GM19043 (cell line): ENCODE data around the gene CHMP3.
A peak's percentile ranks its signal among the peaks of the same experiment; 100 is the strongest.
"Not testable (repeated sequence)": the region's sequence is repeated elsewhere in the genome, so short reads cannot be mapped to it uniquely, and the experiment has no call there.

ENCODE experiments used
- ATAC-seq: cut with Tn5 transposase; IDR thresholded peaks from one replicate; pipeline ENCODE4 v1.9.1; 2021; ENCODE audit warnings: low read depth; ENCODE audit not compliant: unreplicated experiment

Gene CHMP3

GRCh38 chr2:86562922-86563649 lies at the start of gene CHMP3:
TSS of gene CHMP3 (minus strand) at chr2:86563443. CDS start at chr2:86563348, 95 bp downstream.
- peak; percentile 91 for ATAC-seq

GRCh38 chr2:86610871-86611270 lies 47.6 kb upstream of the CHMP3 start:
- no peak for ATAC-seq

DNA sequence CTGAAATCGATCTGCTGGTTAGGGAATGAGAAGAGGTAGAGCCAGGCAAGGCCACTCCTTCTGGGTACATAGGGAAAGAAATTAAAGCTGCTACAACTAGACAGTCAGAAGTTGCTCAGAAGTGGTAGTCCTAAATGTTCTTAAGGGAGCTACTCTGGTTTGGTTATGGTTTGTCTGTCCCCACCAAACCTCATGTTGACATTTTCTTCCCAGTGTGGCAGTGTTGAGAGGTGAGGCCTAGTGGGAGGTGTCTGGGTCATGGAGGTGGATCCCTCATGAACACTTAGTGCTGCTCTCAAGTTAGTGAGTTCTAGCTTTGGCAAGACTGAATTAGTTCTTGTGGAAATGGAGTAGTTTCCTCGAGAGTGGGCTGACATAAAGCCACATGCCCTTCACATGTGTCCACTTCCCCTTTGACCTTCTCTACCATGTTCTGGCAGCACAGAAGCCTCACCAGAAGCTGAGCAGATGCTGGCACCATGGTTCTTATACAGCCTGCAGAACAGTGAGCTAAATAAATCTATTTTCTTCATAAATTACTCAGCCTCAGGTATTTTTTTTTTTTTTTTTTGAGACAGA lies 45.7 kb upstream of the CHMP3 start:
- ATAC-seq = no peak

DNA sequence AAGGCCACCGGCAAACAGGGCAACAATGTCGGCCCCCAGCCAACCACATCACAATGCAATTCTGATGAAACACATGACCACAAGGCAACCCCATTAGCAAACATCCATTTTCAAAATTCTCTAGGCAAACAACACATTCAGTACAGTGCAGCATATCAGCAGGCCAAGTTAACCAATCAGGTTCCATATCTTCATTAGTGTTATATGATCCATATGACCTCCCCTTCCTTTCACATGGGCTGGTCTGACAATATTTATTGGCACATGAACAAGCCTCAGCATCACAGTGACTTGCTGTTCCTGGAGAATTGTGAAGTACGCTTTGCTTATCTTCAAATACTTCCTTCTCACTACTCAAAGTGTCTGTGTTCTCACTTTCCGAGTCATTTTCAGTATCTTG lies 40.7 kb upstream of the CHMP3 start:
- ATAC-seq = no peak

DNA sequence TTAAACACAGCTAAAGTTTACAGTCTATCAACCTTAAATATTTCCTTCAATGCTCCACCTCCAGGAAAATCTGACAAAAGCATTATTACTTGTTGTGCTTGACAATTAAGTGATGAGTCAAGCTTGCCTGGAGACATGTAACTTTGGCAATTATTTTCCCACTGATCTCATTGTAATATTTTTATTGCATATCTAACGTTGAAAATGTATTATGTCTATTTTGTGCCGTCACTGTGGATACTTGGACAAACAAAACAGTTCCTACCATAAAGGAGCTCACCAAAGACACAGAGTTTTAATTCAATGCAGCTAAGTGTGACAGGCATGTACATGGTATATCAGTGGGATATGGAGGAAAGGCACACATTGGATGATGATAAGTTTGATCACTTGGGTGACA lies 35.7 kb upstream of the CHMP3 start:
- ATAC-seq = no peak

DNA sequence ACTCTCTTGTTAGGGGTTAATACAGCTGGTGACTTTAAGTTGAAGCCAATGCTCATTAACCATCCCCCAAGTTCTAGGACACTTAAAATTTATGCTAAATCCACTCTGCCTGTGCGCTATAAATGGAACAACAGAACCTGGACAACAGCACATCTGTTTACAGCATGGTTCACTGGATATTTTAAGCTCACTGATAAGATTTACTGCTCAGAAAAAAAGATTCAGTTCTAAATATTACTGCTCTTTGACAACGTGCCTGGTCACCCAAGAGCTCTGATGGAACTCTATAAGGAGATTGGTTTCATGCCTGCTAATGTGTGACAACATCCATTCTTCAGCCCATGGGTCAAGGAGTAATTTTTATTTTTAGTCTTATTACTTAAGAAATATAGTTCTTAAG lies 32.9 kb upstream of the CHMP3 start:
- no peak for ATAC-seq

DNA sequence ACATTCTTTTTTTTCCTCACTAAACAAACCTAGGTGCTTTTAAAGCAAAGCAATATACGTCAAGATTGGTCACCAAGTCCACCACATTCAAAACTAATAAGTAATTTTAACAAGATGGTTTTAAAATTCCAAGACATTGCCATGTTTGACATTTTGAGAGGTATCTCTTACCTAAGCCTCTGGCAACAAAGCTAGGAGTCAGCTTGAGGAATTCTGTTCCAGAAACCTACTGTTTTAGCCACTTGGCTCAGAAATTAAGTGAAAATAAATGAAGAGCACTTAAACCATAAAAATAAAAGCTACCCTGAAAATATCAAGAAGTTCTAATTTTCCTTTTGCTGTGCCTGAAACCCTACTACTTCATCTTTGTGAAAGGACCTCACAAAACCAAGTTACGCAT lies 30.0 kb upstream of the CHMP3 start:
- no peak for ATAC-seq

DNA sequence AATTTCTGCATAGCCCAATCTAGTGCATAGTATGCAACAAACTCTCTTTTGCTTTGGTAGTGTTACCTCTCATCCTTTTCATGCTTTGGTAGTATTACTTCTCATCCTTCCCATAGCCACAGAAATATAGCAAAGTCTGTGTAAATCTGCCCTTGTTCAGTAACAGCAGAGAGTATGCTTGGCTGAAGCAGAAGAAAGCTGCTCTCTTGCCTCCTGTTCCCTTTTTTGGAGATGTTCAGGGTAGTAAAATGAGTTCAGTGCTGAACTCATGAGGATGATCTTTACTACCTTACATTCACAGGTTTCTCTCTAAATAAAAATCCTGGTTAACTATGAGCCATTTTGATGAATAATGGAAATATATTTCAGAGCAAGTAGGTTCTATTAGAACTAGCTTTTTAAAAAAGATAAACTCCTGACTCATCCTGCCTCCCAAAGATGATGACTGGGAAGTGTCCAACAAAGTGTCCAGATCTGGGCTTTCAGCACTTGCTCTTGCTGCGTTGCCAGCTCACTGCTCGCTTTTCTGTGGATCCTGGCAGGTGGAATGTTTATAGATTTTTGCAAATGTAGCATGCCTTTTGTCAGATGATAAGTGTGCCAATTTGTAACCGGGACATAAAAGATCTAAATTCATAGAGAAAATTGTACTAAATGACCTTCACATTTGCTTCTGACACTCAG lies 29.4 kb upstream of the CHMP3 start:
- ATAC-seq = no peak

DNA sequence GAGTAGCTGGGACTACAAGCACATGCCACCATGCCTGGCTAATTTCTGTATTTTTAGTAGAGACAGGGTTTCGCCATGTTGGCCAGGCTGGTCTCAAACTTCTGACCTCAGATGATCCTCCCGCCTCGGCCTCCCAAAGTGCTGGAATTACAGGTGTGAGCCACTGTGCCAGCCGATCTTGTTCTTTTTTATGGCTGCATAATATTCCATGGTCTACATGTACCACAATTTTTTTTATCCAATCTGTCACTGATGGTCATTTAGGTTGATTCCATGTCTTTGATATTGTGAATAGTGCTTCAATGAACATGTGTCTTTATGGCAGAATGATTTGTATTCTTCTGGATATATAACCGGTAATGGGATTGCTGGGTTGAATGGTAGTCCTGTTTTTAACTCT lies 26.5 kb upstream of the CHMP3 start:
- ATAC-seq = not testable (repeated sequence)

DNA sequence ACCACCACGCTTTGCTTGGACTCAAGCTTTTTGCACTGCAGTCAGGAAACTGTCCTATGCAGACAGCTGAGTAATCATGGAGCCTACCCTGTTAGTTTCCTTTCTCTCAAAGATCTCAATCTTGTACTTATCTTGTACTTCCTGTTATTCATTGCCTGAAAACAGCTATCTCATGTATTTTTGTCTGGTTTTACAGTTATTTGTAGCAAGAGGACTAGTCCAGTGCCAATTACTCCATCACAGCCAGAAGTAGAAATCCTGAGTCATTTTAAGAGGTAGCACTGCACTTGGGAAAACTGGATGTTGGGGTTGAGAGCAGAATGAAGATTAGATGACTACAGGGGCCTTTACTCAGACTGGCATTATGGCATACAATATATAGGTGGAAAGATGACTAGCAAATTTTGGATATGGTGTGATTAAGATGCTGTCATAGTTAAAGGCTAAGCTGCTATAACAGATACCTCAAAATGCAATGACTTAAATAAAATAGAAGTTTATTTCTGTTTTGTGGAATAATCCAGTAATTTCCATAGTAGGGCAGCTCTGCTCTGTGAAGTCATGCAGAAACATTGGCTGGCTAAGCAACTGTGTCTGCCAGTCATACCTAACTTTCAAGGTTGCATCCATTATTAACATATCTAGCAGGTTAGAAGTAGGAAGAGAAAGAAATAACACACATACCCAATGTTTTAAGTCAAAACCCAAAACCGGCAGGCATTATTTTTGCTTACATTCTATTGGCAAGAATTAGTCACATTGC lies 21.1 kb upstream of the CHMP3 start:
- ATAC-seq = no peak

DNA sequence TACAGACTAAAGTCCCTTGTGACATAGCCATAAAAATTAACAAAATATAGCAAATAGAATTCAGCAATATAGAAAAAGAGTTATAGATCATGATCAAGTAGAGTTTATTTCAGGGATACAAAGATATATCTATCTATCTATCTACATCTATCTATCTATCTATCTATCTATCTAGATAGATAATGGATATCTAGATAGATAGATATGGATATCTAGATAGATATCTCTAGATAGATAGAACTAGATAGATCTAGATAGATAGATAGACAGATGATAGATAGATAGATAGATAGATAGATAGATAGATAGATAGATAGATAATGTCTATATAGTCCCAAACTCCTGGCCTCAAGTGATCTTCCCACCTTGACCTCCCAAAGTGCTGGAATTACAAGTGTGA lies 17.3 kb upstream of the CHMP3 start:
- ATAC-seq = no peak

- ATAC-seq = no peak
Measured at GRCh38 chr2:86577817-86578456, 14.7 kb upstream of the CHMP3 start.

- no peak for ATAC-seq
Measured at GRCh38 chr2:86570059-86570458, 6.8 kb upstream of the CHMP3 start.

- no peak for ATAC-seq
Measured at GRCh38 chr2:86566821-86567190, 3.6 kb upstream of the CHMP3 start.

GRCh38 chr2:86566158-86566820 lies 3.0 kb upstream of the CHMP3 start:
- no peak for ATAC-seq

DNA sequence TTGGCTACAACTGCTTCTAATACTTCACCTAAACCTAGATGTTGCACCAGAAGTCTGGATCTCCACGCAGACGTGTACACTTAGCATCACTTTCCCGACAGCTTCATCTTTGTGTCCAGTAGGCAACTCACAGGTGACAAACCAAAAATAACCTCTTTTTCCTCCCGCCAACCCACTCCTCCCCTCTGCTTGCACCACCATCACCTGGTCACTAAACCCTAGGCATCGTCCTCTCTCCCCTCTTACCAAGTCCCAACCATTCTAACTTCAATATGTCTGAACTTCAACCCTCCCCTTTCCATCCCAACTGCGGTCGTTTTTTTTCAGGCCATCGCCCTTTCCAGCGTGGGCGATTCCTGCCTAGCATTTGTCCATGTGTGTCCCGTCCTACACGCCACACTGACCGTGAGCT lies 413 bp upstream of the CHMP3 start:
- no peak for ATAC-seq

GRCh38 chr2:86562485-86562921 lies 740 bp downstream of the CHMP3 start:
- peak; percentile 16 for ATAC-seq

DNA sequence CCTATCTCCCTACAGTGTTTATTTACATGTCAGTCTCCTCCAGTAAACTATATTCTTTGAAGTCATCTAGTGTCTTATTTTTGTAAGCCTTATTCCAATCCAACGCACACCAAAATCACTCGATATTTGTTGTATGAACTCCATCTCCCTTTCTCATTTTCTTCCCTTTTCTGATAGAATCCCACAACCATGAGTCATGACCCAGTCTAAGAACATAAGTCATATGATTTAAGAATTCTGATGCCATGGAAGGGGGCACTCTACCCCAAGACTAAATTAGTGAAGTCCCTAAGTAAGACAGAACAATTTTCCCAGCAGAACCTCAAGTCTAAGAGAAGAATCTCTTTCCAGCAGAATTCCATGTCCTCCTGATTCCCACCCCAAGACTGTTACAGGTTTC lies 5.4 kb downstream of the CHMP3 start:
- ATAC-seq = no peak

GRCh38 chr2:86556508-86556907 lies 6.7 kb downstream of the CHMP3 start:
- ATAC-seq = no peak

- ATAC-seq = no peak
Measured at GRCh38 chr2:86552889-86553288, 10.4 kb downstream of the CHMP3 start.
